H1 (cell line): ENCODE measurements around the gene MEMO1. TPM values are rescaled to one million over a fixed set of nuclear protein-coding genes. Genes with fewer than 3 reads are reported as not detected.

Experiments
- CTCF ChIA-PET: fragments of 300-600 bp; sonication (Branson Sonifier 250); formaldehyde crosslinking; loops from one replicate; lab custom pipeline; 2021; ENCODE audit not compliant: partially characterized antibody; lab: Charles Lee
- POLR2A ChIA-PET: fragments of 300-600 bp; sonication (Branson Sonifier 250); formaldehyde crosslinking; loops from one replicate; lab custom pipeline; 2021; ENCODE audit warnings: inconsistent platforms; ENCODE audit not compliant: partially characterized antibody; lab: Charles Lee
- DNase-seq, 2 experiments: peaks; one replicate each; pipeline versions ENCODE4 v3.0.0 to v3.0.0-alpha.2; 2010 to 2022; ENCODE audit warnings: low spot score in 2 of 2, low read depth in 1 of 2, mixed read lengths in 1 of 2
- FAIRE-seq: peaks from 2 replicates; lab custom pipeline; 2011; peaks lifted over from hg19 to GRCh38; lab: Jason Lieb, UNC
- H2AFZ ChIP-seq: 2 replicates; pipeline ENCODE4 v1.8.1; 2012; ENCODE audit warnings: low read length, inconsistent platforms
- H2AK5ac ChIP-seq: 2 replicates; pipeline ENCODE4 v1.6.1; 2013; ENCODE audit warnings: low read depth, low read length
- H2BK120ac ChIP-seq: replicated peaks from 2 replicates; pipeline ENCODE3; 2013; ENCODE audit warnings: low read depth, low read length, inconsistent platforms
- H2BK12ac ChIP-seq: 2 replicates; pipeline ENCODE4 v1.6.1; 2013; ENCODE audit warnings: low read depth, low read length
- H2BK15ac ChIP-seq: 2 replicates; pipeline ENCODE4 v1.6.1; 2013; ENCODE audit warnings: low read length
- H2BK20ac ChIP-seq: 2 replicates; pipeline ENCODE4 v1.6.1; 2013; ENCODE audit warnings: low read length
- H2BK5ac ChIP-seq: 2 replicates; pipeline ENCODE4 v1.6.1; 2013; ENCODE audit warnings: low read depth, low read length
- H3K14ac ChIP-seq: 2 replicates; pipeline ENCODE4 v1.6.1; 2013; ENCODE audit warnings: inconsistent platforms; ENCODE audit not compliant: insufficient read length
- H3K18ac ChIP-seq: 2 replicates; pipeline ENCODE4 v1.6.1; 2013; ENCODE audit warnings: low read length; ENCODE audit errors: extremely low read depth
- H3K23ac ChIP-seq: 2 replicates; pipeline ENCODE4 v1.6.1; 2013; ENCODE audit warnings: inconsistent platforms; ENCODE audit not compliant: insufficient read length
- H3K23me2 ChIP-seq: 2 replicates; pipeline ENCODE4 v1.6.1; 2013; ENCODE audit warnings: low read depth, low read length
- H3K27ac ChIP-seq: 2 replicates; pipeline ENCODE4 v1.6.1; 2011; ENCODE audit warnings: low read depth, low read length, inconsistent platforms
- H3K27me3 ChIP-seq, 4 experiments: replicated peaks in 1 of 4; 1 replicate in 1 of 4; 2 replicates in 3 of 4; pipeline versions ENCODE4 v1.6.1 to v1.8.1; 2011 to 2013; ENCODE audit warnings: low read length in 3 of 4, mild to moderate bottlenecking in 3 of 4, inconsistent platforms in 2 of 4, mixed read lengths in 2 of 4, moderate library complexity in 1 of 4; ENCODE audit not compliant: control insufficient read depth in 3 of 4, insufficient read depth in 3 of 4; ENCODE audit errors: extremely low read depth in 1 of 4
- H3K36me3 ChIP-seq, 4 experiments: 2 replicates each; pipeline versions ENCODE4 v1.6.1 to v1.8.1; 2011 to 2013; ENCODE audit warnings: mild to moderate bottlenecking in 4 of 4, low read length in 3 of 4, moderate library complexity in 2 of 4, control low read depth in 1 of 4, inconsistent platforms in 1 of 4; ENCODE audit not compliant: insufficient read depth in 4 of 4, control insufficient read depth in 2 of 4
- H3K4ac ChIP-seq: replicated peaks from 2 replicates; pipeline ENCODE3; 2013; ENCODE audit warnings: low read length, low read depth, mixed read lengths, inconsistent platforms; ENCODE audit not compliant: insufficient read length
- H3K4me1 ChIP-seq, 4 experiments: replicated peaks in 1 of 4; 1 replicate in 1 of 4; 2 replicates in 3 of 4; pipeline versions ENCODE4 v1.6.1 to v1.8.1; 2011 to 2013; ENCODE audit warnings: low read length in 3 of 4, inconsistent platforms in 2 of 4, mixed read lengths in 1 of 4; ENCODE audit not compliant: insufficient read depth in 4 of 4, control insufficient read depth in 3 of 4
- H3K4me2 ChIP-seq, 2 experiments: 2 replicates each; pipeline versions ENCODE4 v1.6.1 to v1.8.1; 2011 to 2013; ENCODE audit warnings: low read depth in 2 of 2, low read length in 2 of 2, control low read depth in 1 of 2, inconsistent platforms in 1 of 2, mild to moderate bottlenecking in 1 of 2; ENCODE audit not compliant: insufficient read depth in 1 of 2
- H3K4me3 ChIP-seq, 4 experiments: fragments of 200-600, 300-600 bp in 1 of 4; sonication (generic), shearing (Covaris generic), sonication (Bioruptor Twin) in 1 of 4; 2 replicates each; pipeline versions ENCODE4 v1.5.1 to v1.8.1; 2011 to 2016; ENCODE audit warnings: low read length in 4 of 4, low read depth in 3 of 4, control low read depth in 2 of 4, inconsistent platforms in 2 of 4, mild to moderate bottlenecking in 2 of 4, mixed read lengths in 1 of 4, moderate library complexity in 1 of 4; ENCODE audit not compliant: insufficient read depth in 2 of 4; ENCODE audit errors: extremely low read depth in 1 of 4
- H3K56ac ChIP-seq: replicated peaks from 2 replicates; pipeline ENCODE3; 2013; ENCODE audit warnings: low read depth, mild to moderate bottlenecking, mixed read lengths, low read length, inconsistent platforms; ENCODE audit not compliant: insufficient read length
- H3K79me1 ChIP-seq: 2 replicates; pipeline ENCODE4 v1.6.1; 2013; ENCODE audit warnings: low read depth, low read length, control low read depth
- H3K79me2 ChIP-seq, 2 experiments: 2 replicates each; pipeline versions ENCODE4 v1.6.1 to v1.8.1; 2012 to 2013; ENCODE audit warnings: low read length in 2 of 2, mild to moderate bottlenecking in 2 of 2, inconsistent platforms in 1 of 2; ENCODE audit not compliant: insufficient read depth in 2 of 2, control insufficient read depth in 1 of 2
- H3K9ac ChIP-seq, 4 experiments: replicated peaks in 1 of 4; 1 replicate in 1 of 4; 2 replicates in 3 of 4; pipeline versions ENCODE4 v1.6.1 to v1.8.1; 2011 to 2013; ENCODE audit warnings: low read depth in 3 of 4, low read length in 3 of 4, control low read depth in 2 of 4, mild to moderate bottlenecking in 2 of 4, moderate library complexity in 2 of 4, inconsistent platforms in 1 of 4; ENCODE audit errors: extremely low read depth in 1 of 4
- H3K9me3 ChIP-seq, 2 experiments: 2 replicates each; pipeline versions ENCODE4 v1.6.1 to v1.8.1; 2012 to 2013; ENCODE audit warnings: mild to moderate bottlenecking in 2 of 2, moderate library complexity in 2 of 2, control low read depth in 1 of 2, inconsistent platforms in 1 of 2, low read depth in 1 of 2, low read length in 1 of 2, mixed read lengths in 1 of 2; ENCODE audit not compliant: insufficient read depth in 2 of 2
- H4K20me1 ChIP-seq, 2 experiments: replicated peaks in 1 of 2; 2 replicates each; pipeline versions ENCODE3 to v1.8.1; 2011 to 2013; ENCODE audit warnings: inconsistent platforms in 2 of 2, low read length in 2 of 2, mild to moderate bottlenecking in 1 of 2; ENCODE audit not compliant: insufficient read depth in 2 of 2, control insufficient read depth in 1 of 2
- H4K5ac ChIP-seq: 2 replicates; pipeline ENCODE4 v1.6.1; 2013; ENCODE audit warnings: low read length, low read depth, mixed read lengths, inconsistent platforms; ENCODE audit not compliant: insufficient read length
- H4K8ac ChIP-seq: 2 replicates; pipeline ENCODE4 v1.8.0; 2013; ENCODE audit warnings: mild to moderate bottlenecking, moderate library complexity, low read length, inconsistent platforms; ENCODE audit not compliant: insufficient read depth; ENCODE audit errors: extremely low read depth
- H4K91ac ChIP-seq: replicated peaks from 2 replicates; pipeline ENCODE3; 2013; ENCODE audit warnings: low read length, mixed read lengths, inconsistent platforms; ENCODE audit not compliant: insufficient read length
- FOSL1 ChIP-seq: IDR thresholded peaks from 2 replicates; pipeline ENCODE4 v1.6.1; 2011; ENCODE audit warnings: mild to moderate bottlenecking, low read depth, low read length, moderate library complexity; ENCODE audit not compliant: insufficient read depth
- RAD21 ChIP-seq, 2 experiments: IDR thresholded peaks in 1 of 2; conservative IDR thresholded peaks in 1 of 2; 2 replicates each; pipeline ENCODE4 v1.6.1; 2011; ENCODE audit warnings: low read depth in 2 of 2, low read length in 2 of 2, improper control_type of control experiment in 1 of 2, inconsistent platforms in 1 of 2, mild to moderate bottlenecking in 1 of 2, moderate library complexity in 1 of 2
- WGBS, 2 experiments: shearing (Covaris generic) in 1 of 2; methylation state at CpG; one replicate each; pipeline versions ENCODE4 v1.1.6 to v1.1.7; 2013 to 2015; ENCODE audit warnings: low lambda C conversion rate in 2 of 2, mixed read lengths in 2 of 2, inconsistent platforms in 1 of 2, low coverage in 1 of 2, missing lambda C conversion rate in 1 of 2; ENCODE audit not compliant: insufficient replicate concordance in 2 of 2, insufficient coverage in 1 of 2, insufficient read length in 1 of 2; ENCODE audit errors: extremely low coverage in 1 of 2, missing lambda C conversion rate in 1 of 2; 5-methylcytosine and 5-hydroxymethylcytosine counted together
- polyA plus RNA-seq, 7 experiments: library from polyadenylated mRNA; depleted of rRNA in 3 of 7; stranded (reverse) in 5 of 7; unstranded in 2 of 7; fragments of >200 nt in 5 of 7; fragments of 200-250 nt in 2 of 7; gene quantifications; 1 replicate in 5 of 7; 2 replicates in 1 of 7; 4 replicates in 1 of 7; pipeline versions ENCODE4 v1.2.1 to v1.2.3, GENCODE V29; 2011 to 2013; ENCODE audit warnings: missing spikeins in 2 of 7, mixed read lengths in 2 of 7
- total RNA-seq: library from RNA; stranded (reverse); fragmentation: NEBNext Ultra II Directional; extraction: Animal tissue kit (Norgen Biotek cat#: 25700); gene quantifications from 2 replicates; pipeline ENCODE4 v1.2.1, GENCODE V29; 2021
- TF ChIP-seq, protein P1 (sequence below), 3 experiments: IDR thresholded peaks; 1 replicate in 2 of 3; 2 replicates in 1 of 3; pipeline versions ENCODE4 v1.5.1 to v1.6.1; 2011; ENCODE audit warnings: low read length in 3 of 3, mild to moderate bottlenecking in 3 of 3, inconsistent platforms in 2 of 3, low read depth in 1 of 3, moderate library complexity in 1 of 3; ENCODE audit not compliant: insufficient read depth in 1 of 3; ENCODE audit errors: control extremely low read depth in 1 of 3

MEMO1 gene
- total and polyA plus RNA-seq, 2 of the 8 experiments (the other 6 are each of a cell fraction or from before 2014, with no cell fraction given): 26.9 to 54.7 TPM

GRCh38 chr2:31822587-31822986 is 188.2 kb downstream of the MEMO1 start:
- Histone ChIP-seq H2BK120ac (no peak overlapping the region), H3K4me2 (no peak overlapping the region), H3K9me3 (peaks cover 25 to 28% of the 10 kb centered on the region in 2 experiments), H3K79me1 (no peaks in the 10 kb centered on the region), H4K91ac (no peak overlapping the region), H2AK5ac (no peak overlapping the region), H3K14ac (no peak overlapping the region), H2AFZ (no peak overlapping the region), H4K5ac (no peak overlapping the region), H3K36me3 (no peaks in the 10 kb centered on the region), H3K23ac (no peak overlapping the region), H3K23me2 (no peaks in the 10 kb centered on the region), H3K4me1 (no peaks in the 10 kb centered on the region), H3K27me3 (no peaks in the 10 kb centered on the region), H3K56ac (no peak overlapping the region), H3K4ac (no peak overlapping the region), H3K27ac (no peak overlapping the region), H3K9ac (no peak overlapping the region), H2BK20ac (no peak overlapping the region), H3K79me2 (no peaks in the 10 kb centered on the region), H2BK15ac (no peak overlapping the region), H3K18ac (no peak overlapping the region), H3K4me3 (no peak overlapping the region), H4K8ac (no peak overlapping the region), H4K20me1 (no peaks in the 10 kb centered on the region), H2BK12ac (no peak overlapping the region), H2BK5ac (no peak overlapping the region)
- peak; percentile 1 to 31; a peak in 2 of 4 replicates for TF ChIP-seq RAD21 (IDR thresholded peaks at IDR 0.05 in 1 of 2, conservative IDR thresholded peaks at IDR 0.05 in 1 of 2; ENCODE audit: low read depth in 2 of 2, low read length in 2 of 2)
- TF ChIP-seq FOSL1: no peak
- TF ChIP-seq, protein P1, sequence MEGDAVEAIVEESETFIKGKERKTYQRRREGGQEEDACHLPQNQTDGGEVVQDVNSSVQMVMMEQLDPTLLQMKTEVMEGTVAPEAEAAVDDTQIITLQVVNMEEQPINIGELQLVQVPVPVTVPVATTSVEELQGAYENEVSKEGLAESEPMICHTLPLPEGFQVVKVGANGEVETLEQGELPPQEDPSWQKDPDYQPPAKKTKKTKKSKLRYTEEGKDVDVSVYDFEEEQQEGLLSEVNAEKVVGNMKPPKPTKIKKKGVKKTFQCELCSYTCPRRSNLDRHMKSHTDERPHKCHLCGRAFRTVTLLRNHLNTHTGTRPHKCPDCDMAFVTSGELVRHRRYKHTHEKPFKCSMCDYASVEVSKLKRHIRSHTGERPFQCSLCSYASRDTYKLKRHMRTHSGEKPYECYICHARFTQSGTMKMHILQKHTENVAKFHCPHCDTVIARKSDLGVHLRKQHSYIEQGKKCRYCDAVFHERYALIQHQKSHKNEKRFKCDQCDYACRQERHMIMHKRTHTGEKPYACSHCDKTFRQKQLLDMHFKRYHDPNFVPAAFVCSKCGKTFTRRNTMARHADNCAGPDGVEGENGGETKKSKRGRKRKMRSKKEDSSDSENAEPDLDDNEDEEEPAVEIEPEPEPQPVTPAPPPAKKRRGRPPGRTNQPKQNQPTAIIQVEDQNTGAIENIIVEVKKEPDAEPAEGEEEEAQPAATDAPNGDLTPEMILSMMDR (IDR thresholded peaks at IDR 0.05; ENCODE audit: control extremely low read depth in 1 of 3, insufficient read depth in 1 of 3, low read depth in 1 of 3, low read length in 3 of 3): peak in 2 of 3 experiments; percentile 14 to 23; a peak in 3 of 4 replicates
- 87% methylated on average over 7 of the region's 7 CpGs; no CpG with 5 or more reads in 1 of the 2 experiments for WGBS, 2 experiments
- CTCF ChIA-PET: interaction anchor here (1.5 kb wide), 1 partner anchor 15 kb away, joined by 3 read pairs; no protein-coding TSS in a partner anchor
- POLR2A ChIA-PET: no interaction called here
- no peak for DNase-seq
- FAIRE-seq: no peak
